ENCODE data around the gene GSTM5. TPM values are rescaled to one million over a fixed set of nuclear protein-coding genes. Genes with fewer than 3 reads are reported as not detected.
A peak's percentile ranks its signal among the peaks of the same experiment; 100 is the strongest.

GSTM5 gene
- total RNA-seq, 1 donor from 2014 or later = 18.1 TPM

- no peak overlapping the region for H3K4me3 ChIP-seq
- H3K36me3 ChIP-seq = no peaks in the 10 kb centered on the region
- TF ChIP-seq CTCF (IDR thresholded peaks at IDR 0.05) = no peak
- intact Hi-C loops (cut with DNase I) = no loop called here
- ATAC-seq = no peak
- peak; percentile 45 for DNase-seq
- no peak overlapping the region for H3K27ac ChIP-seq
- peaks cover 4% of the 10 kb centered on the region for H3K4me1 ChIP-seq
- no peaks in the 10 kb centered on the region for H3K9me3 ChIP-seq
- H3K27me3 ChIP-seq = no peaks in the 10 kb centered on the region
Measured at GRCh38 chr1:109757936-109758786, 46.1 kb downstream of the GSTM5 start.

- peaks cover 8% of the 10 kb centered on the region for H3K4me1 ChIP-seq
- H3K4me3 ChIP-seq = no peak overlapping the region
- H3K36me3 ChIP-seq = no peaks in the 10 kb centered on the region
- no peak for TF ChIP-seq CTCF (IDR thresholded peaks at IDR 0.05)
- intact Hi-C loops (cut with DNase I) = no loop called here
- no peaks in the 10 kb centered on the region for H3K9me3 ChIP-seq
- H3K27ac ChIP-seq = no peak overlapping the region
- ATAC-seq (no peak), DNase-seq (peak; percentile 57)
- H3K27me3 ChIP-seq = no peaks in the 10 kb centered on the region
Measured at GRCh38 chr1:109759513-109760334, 47.7 kb downstream of the GSTM5 start.

- ATAC-seq (no peak), DNase-seq (peak; percentile 56)
- intact Hi-C loops (cut with DNase I) = no loop called here
Measured at GRCh38 chr1:109760581-109761226, 48.7 kb downstream of the GSTM5 start.

GRCh38 chr1:109761227-109762038 lies 49.4 kb downstream of the GSTM5 start:
- Histone ChIP-seq H3K4me1 (peaks cover 8% of the 10 kb centered on the region), H3K36me3 (no peaks in the 10 kb centered on the region), H3K27me3 (no peaks in the 10 kb centered on the region), H3K9me3 (no peaks in the 10 kb centered on the region), H3K27ac (no peak overlapping the region), H3K4me3 (no peak overlapping the region)
- ATAC-seq (no peak), DNase-seq (peak; percentile 55)
- intact Hi-C loops (cut with DNase I) = no loop called here
- no peak for TF ChIP-seq CTCF (IDR thresholded peaks at IDR 0.05)

More at GRCh38 chr1:109760581-109761226, 48.7 kb downstream of the GSTM5 start:
- no peaks in the 10 kb centered on the region for H3K9me3 ChIP-seq
- peaks cover 8% of the 10 kb centered on the region for H3K4me1 ChIP-seq
- TF ChIP-seq CTCF (IDR thresholded peaks at IDR 0.05) = no peak
- H3K36me3 ChIP-seq = no peaks in the 10 kb centered on the region
- H3K27ac ChIP-seq = no peak overlapping the region
- no peaks in the 10 kb centered on the region for H3K27me3 ChIP-seq
- H3K4me3 ChIP-seq = no peak overlapping the region

GRCh38 chr1:109762039-109762585 lies 50.1 kb downstream of the GSTM5 start:
- Histone ChIP-seq H3K27me3 (no peaks in the 10 kb centered on the region), H3K9me3 (no peaks in the 10 kb centered on the region), H3K4me3 (no peak overlapping the region), H3K27ac (no peak overlapping the region), H3K4me1 (peaks cover 8% of the 10 kb centered on the region), H3K36me3 (no peaks in the 10 kb centered on the region)
- ATAC-seq (no peak), DNase-seq (no peak)
- intact Hi-C loops (cut with DNase I) = no loop called here
- no peak for TF ChIP-seq CTCF (IDR thresholded peaks at IDR 0.05)
